ENCODE measurements around the gene POLRMT. TPM values are rescaled to one million over a fixed set of nuclear protein-coding genes. Genes with fewer than 3 reads are reported as not detected.
A peak's percentile ranks its signal among the peaks of the same experiment; 100 is the strongest.
"Not testable (repeated sequence)": the region's sequence is repeated elsewhere in the genome, so short reads cannot be mapped to it uniquely, and the experiment has no call there.

Gene POLRMT
- total RNA-seq, 1 donor from 2014 or later: 45.3 TPM

- H3K4me3 ChIP-seq (ENCODE audit: insufficient read depth, low read depth, low read length): peak overlapping the region; percentile 98
- H3K36me3 ChIP-seq (ENCODE audit: insufficient read depth, low read length): no peaks in the 10 kb centered on the region
- peak overlapping the region; percentile 100 for H3K4me2 ChIP-seq (ENCODE audit: low read length)
- peaks cover 2% of the 10 kb centered on the region for H3K27me3 Mint-ChIP-seq (ENCODE audit: low read depth, unreplicated experiment)
- TF ChIP-seq CTCF (IDR thresholded peaks at IDR 0.05; ENCODE audit: insufficient read depth, low read depth, low read length) (no peak), EZH2 (IDR thresholded peaks at IDR 0.05; ENCODE audit: insufficient read depth, low read length) (no peak)
- peak overlapping the region; percentile 82 for H3K27ac Mint-ChIP-seq (ENCODE audit: unreplicated experiment)
- peaks cover 3% of the 10 kb centered on the region for H4K20me1 ChIP-seq (ENCODE audit: insufficient read depth, low read length)
- H3K9ac ChIP-seq (ENCODE audit: low read length): peak overlapping the region; percentile 90
- peak overlapping the region; percentile 94 for H3K4me3 Mint-ChIP-seq (ENCODE audit: unreplicated experiment)
- peak overlapping the region; percentile 85 for H3K27ac ChIP-seq (ENCODE audit: low read depth, low read length)
- no peaks in the 10 kb centered on the region for H3K9me3 Mint-ChIP-seq (ENCODE audit: unreplicated experiment)
- H3K79me2 ChIP-seq (ENCODE audit: insufficient read depth, low read length): peaks cover 57% of the 10 kb centered on the region
- peaks cover 2% of the 10 kb centered on the region for H3K36me3 Mint-ChIP-seq (ENCODE audit: low read depth, unreplicated experiment)
- no peaks in the 10 kb centered on the region for H3K9me3 ChIP-seq (ENCODE audit: insufficient read depth, low read depth, low read length)
- DNase-seq (ENCODE audit: low read depth) (peak; percentile 41), FAIRE-seq (no peak)
- peaks cover 3% of the 10 kb centered on the region for H3K4me1 Mint-ChIP-seq (ENCODE audit: low read depth, unreplicated experiment)
- H3K4me1 ChIP-seq (ENCODE audit: insufficient read depth, low read length): peaks cover 17% of the 10 kb centered on the region
- H3K27me3 ChIP-seq (ENCODE audit: insufficient read depth, low read length): no peaks in the 10 kb centered on the region
- H2AFZ ChIP-seq (ENCODE audit: low read depth, low read length): peak overlapping the region; percentile 76
Observed at GRCh38 chr19:632579-633067, 714 bp downstream of the POLRMT start.

- Mint-ChIP-seq H3K36me3 (ENCODE audit: low read depth, unreplicated experiment) (peaks cover 5% of the 10 kb centered on the region), H3K9me3 (ENCODE audit: unreplicated experiment) (no peaks in the 10 kb centered on the region), H3K4me1 (ENCODE audit: low read depth, unreplicated experiment) (peaks cover 3% of the 10 kb centered on the region), H3K27ac (ENCODE audit: unreplicated experiment) (peak overlapping the region; percentile 77), H3K27me3 (ENCODE audit: low read depth, unreplicated experiment) (no peaks in the 10 kb centered on the region), H3K4me3 (ENCODE audit: unreplicated experiment) (no peak overlapping the region)
- H2AFZ ChIP-seq (ENCODE audit: low read depth, low read length): no peak overlapping the region
- H3K9me3 ChIP-seq (ENCODE audit: insufficient read depth, low read depth, low read length): no peaks in the 10 kb centered on the region
- no peak for DNase-seq (ENCODE audit: low read depth)
- H3K79me2 ChIP-seq (ENCODE audit: insufficient read depth, low read length): peaks cover 57% of the 10 kb centered on the region
- peaks cover 17% of the 10 kb centered on the region for H3K4me1 ChIP-seq (ENCODE audit: insufficient read depth, low read length)
- H3K27me3 ChIP-seq (ENCODE audit: insufficient read depth, low read length): no peaks in the 10 kb centered on the region
- TF ChIP-seq CTCF (IDR thresholded peaks at IDR 0.05; ENCODE audit: insufficient read depth, low read depth, low read length): no peak
- no peak for TF ChIP-seq EZH2 (IDR thresholded peaks at IDR 0.05; ENCODE audit: insufficient read depth, low read length)
- H3K9ac ChIP-seq (ENCODE audit: low read length): no peak overlapping the region
- H3K4me2 ChIP-seq (ENCODE audit: low read length): no peak overlapping the region
- H3K27ac ChIP-seq (ENCODE audit: low read depth, low read length): no peak overlapping the region
- FAIRE-seq: no peak
- peaks cover 3% of the 10 kb centered on the region for H4K20me1 ChIP-seq (ENCODE audit: insufficient read depth, low read length)
- no peak overlapping the region for H3K4me3 ChIP-seq (ENCODE audit: insufficient read depth, low read depth, low read length)
- no peaks in the 10 kb centered on the region for H3K36me3 ChIP-seq (ENCODE audit: insufficient read depth, low read length)
Observed at GRCh38 chr19:629961-630714, 3.2 kb downstream of the POLRMT start.

- Histone ChIP-seq H3K79me2 (ENCODE audit: insufficient read depth, low read length) (peaks cover 52% of the 10 kb centered on the region), H3K4me1 (ENCODE audit: insufficient read depth, low read length) (peaks cover 21% of the 10 kb centered on the region)
- H3K4me2 ChIP-seq (ENCODE audit: low read length); H3K27ac Mint-ChIP-seq (ENCODE audit: unreplicated experiment); H3K27me3 ChIP-seq (ENCODE audit: insufficient read depth, low read length); H3K9me3 Mint-ChIP-seq (ENCODE audit: unreplicated experiment); H3K4me3 ChIP-seq (ENCODE audit: insufficient read depth, low read depth, low read length); DNase-seq (ENCODE audit: low read depth); H3K36me3 Mint-ChIP-seq (ENCODE audit: low read depth, unreplicated experiment); H2AFZ ChIP-seq (ENCODE audit: low read depth, low read length); H4K20me1 ChIP-seq (ENCODE audit: insufficient read depth, low read length); H3K9ac ChIP-seq (ENCODE audit: low read length); H3K4me1 Mint-ChIP-seq (ENCODE audit: low read depth, unreplicated experiment); H3K4me3 Mint-ChIP-seq (ENCODE audit: unreplicated experiment); H3K27me3 Mint-ChIP-seq (ENCODE audit: low read depth, unreplicated experiment); H3K9me3 ChIP-seq (ENCODE audit: insufficient read depth, low read depth, low read length); H3K27ac ChIP-seq (ENCODE audit: low read depth, low read length); FAIRE-seq; H3K36me3 ChIP-seq (ENCODE audit: insufficient read depth, low read length): not testable (repeated sequence)
Observed at GRCh38 chr19:629515-629914, 3.8 kb downstream of the POLRMT start.

All from astrocyte (in vitro differentiated cells and primary cell).